Measurements from ENCODE around the gene UBALD1. TPM values are rescaled to one million over a fixed set of nuclear protein-coding genes. Genes with fewer than 3 reads are reported as not detected.

UBALD1 gene
- total and polyA plus RNA-seq, 2 donors (not counting 3 experiments of a cell fraction or from before 2014, with no cell fraction given) = 24.8 to 41.6 TPM

GRCh38 chr16:4654964-4655590 is 40.4 kb upstream of the UBALD1 start:
- H3K4me3 ChIP-seq (replicated peaks in 1 of 3; ENCODE audit: insufficient read depth in 1 of 3, low read depth in 1 of 3, low read length in 3 of 3) = no peak overlapping the region
- no peaks in the 10 kb centered on the region for H3K79me2 ChIP-seq (ENCODE audit: control insufficient read depth, insufficient read depth, low read length)
- no TSS peak for BruUV-seq (replicated peaks)
- H3K27me3 ChIP-seq (ENCODE audit: control insufficient read depth in 2 of 2, insufficient read depth in 2 of 2, low read length in 2 of 2) = no peaks in the 10 kb centered on the region
- dilution Hi-C loops (cut with MboI; ENCODE audit: extremely low pct_ligation_motif_present, low sequenced_read_pairs) (no loop called here), intact Hi-C loops (cut with micrococcal nuclease) (no loop called here)
- peaks cover 7 to 39% of the 10 kb centered on the region in 2 experiments for H3K36me3 ChIP-seq (ENCODE audit: control insufficient read depth in 2 of 2, extremely low read depth in 1 of 2, insufficient read depth in 2 of 2, low read length in 2 of 2)
- no peak overlapping the region for H3K27ac ChIP-seq (ENCODE audit: insufficient read depth, low read depth, low read length)
- H3K9me3 ChIP-seq (replicated peaks; ENCODE audit: control insufficient read depth, insufficient read depth, low read length) = no peaks in the 10 kb centered on the region
- ChIA-PET POLR2A (no interaction called here), CTCF (no interaction called here)
- H3K9ac ChIP-seq (replicated peaks; ENCODE audit: extremely low read depth, insufficient read depth, low read length) = no peak overlapping the region
- H4K20me1 ChIP-seq (replicated peaks; ENCODE audit: control insufficient read depth, extremely low read depth, insufficient read depth, low read length) = no peaks in the 10 kb centered on the region
- no peak for FAIRE-seq
- DNase-seq (ENCODE audit: low read depth, low spot score) = no peak
- no peaks in the 10 kb centered on the region for H3K4me1 ChIP-seq (ENCODE audit: control insufficient read depth, extremely low read depth, insufficient read depth, low read length)
- no peaks in the 10 kb centered on the region for H3K9me1 ChIP-seq (replicated peaks; ENCODE audit: control insufficient read depth, extremely low read depth, insufficient read depth, low read length)
- no peak overlapping the region for H2AFZ ChIP-seq (ENCODE audit: low read depth, low read length)
- TF ChIP-seq CTCF (IDR thresholded peaks at IDR 0.05; ENCODE audit: extremely low read depth in 1 of 2, insufficient read depth in 1 of 2, low read depth in 1 of 2, low read length in 2 of 2) (no peak), EZH2 (IDR thresholded peaks at IDR 0.05; ENCODE audit: borderline replicate concordance, low read depth, low read length, severe bottlenecking) (no peak), JUN (IDR thresholded peaks at IDR 0.05; ENCODE audit: borderline replicate concordance, insufficient read depth, insufficient read length, low read depth) (no peak), GATA2 (IDR thresholded peaks at IDR 0.05; ENCODE audit: insufficient read depth, insufficient read length, low read depth, low read length) (no peak), POLR2A (IDR thresholded peaks at IDR 0.05; ENCODE audit: low read depth, low read length) (no peak), MAX (IDR thresholded peaks at IDR 0.05; ENCODE audit: insufficient read depth, insufficient read length) (no peak), FOS (IDR thresholded peaks at IDR 0.05; ENCODE audit: borderline replicate concordance, insufficient read depth, low read length) (no peak), MYC (IDR thresholded peaks at IDR 0.05; ENCODE audit: low read depth, low read length) (no peak), POLR2AphosphoS5 (IDR thresholded peaks at IDR 0.05; ENCODE audit: insufficient read depth, low read depth, low read length) (no peak)
- no peak overlapping the region for H3K4me2 ChIP-seq (ENCODE audit: insufficient read depth, low read length)
